ENCODE results near the gene WNT10A.

GRCh38 chr2:218876562-218877219, 4.0 kb upstream of the WNT10A start:
- TF ChIP-seq CTCF (conservative IDR thresholded peaks at IDR 0.05; ENCODE audit: low read depth, low read length) = peak; percentile 96
- no peak for TF ChIP-seq EZH2 (IDR thresholded peaks at IDR 0.05; ENCODE audit: borderline replicate concordance, low read depth, low read length, poor library complexity, severe bottlenecking)

Data from A673 (cell line).